HCT116 (cell line): Measurements from ENCODE around the gene HABP2.

ENCODE experiments used
- EZH2 ChIP-seq: fragments of 200-600 bp; sonication (generic); IDR thresholded peaks from 2 replicates; pipeline ENCODE4 v1.6.1; 2017; ENCODE audit warnings: antibody characterized with exemption, mixed run types
- EZH2phosphoT487 ChIP-seq: fragments of 200-600 bp; IDR thresholded peaks from 2 replicates; pipeline ENCODE4 v1.6.1; 2018; ENCODE audit warnings: antibody characterized with exemption, borderline replicate concordance
- JUND ChIP-seq: IDR thresholded peaks from 2 replicates; pipeline ENCODE4 v1.6.1; 2012
- POLR2A ChIP-seq: IDR thresholded peaks from 2 replicates; pipeline ENCODE4 v1.7.0; 2011; ENCODE audit warnings: borderline replicate concordance; ENCODE audit not compliant: insufficient read depth, insufficient read length; ENCODE audit errors: extremely low read depth
- POLR2AphosphoS5 ChIP-seq: IDR thresholded peaks from 2 replicates; pipeline ENCODE4 v1.6.1; 2011; ENCODE audit warnings: mild to moderate bottlenecking, low read depth, low read length, moderate library complexity
- RAD21 ChIP-seq: IDR thresholded peaks from 2 replicates; pipeline ENCODE4 v1.6.1; 2012; ENCODE audit warnings: low read depth, mild to moderate bottlenecking
- SP1 ChIP-seq: IDR thresholded peaks from 2 replicates; pipeline ENCODE4 v1.6.1; 2012; ENCODE audit warnings: low read depth
- SRF ChIP-seq: IDR thresholded peaks from 2 replicates; pipeline ENCODE4 v1.6.1; 2012; ENCODE audit warnings: low read depth
- ZNF274 ChIP-seq: fragments of 200-500 bp; sonication (Bioruptor generic); IDR thresholded peaks from 2 replicates; pipeline ENCODE4 v1.6.1; 2014; ENCODE audit warnings: mild to moderate bottlenecking, low read depth, low read length, inconsistent platforms
- TF ChIP-seq, protein P1 (sequence below), 3 experiments: fragments of 200-600 bp in 1 of 3; sonication (generic) in 1 of 3; IDR thresholded peaks in 2 of 3; conservative IDR thresholded peaks in 1 of 3; 2 replicates each; pipeline ENCODE4 v1.5.1; 2012 to 2017; ENCODE audit warnings: low read depth in 2 of 3, low read length in 2 of 3, antibody characterized with exemption in 1 of 3, borderline replicate concordance in 1 of 3, control low read depth in 1 of 3, mild to moderate bottlenecking in 1 of 3, mixed read lengths in 1 of 3, mixed run types in 1 of 3, moderate library complexity in 1 of 3; ENCODE audit not compliant: insufficient read depth in 1 of 3
- TF ChIP-seq, protein P2 (sequence below): IDR thresholded peaks from 2 replicates; pipeline ENCODE4 v1.6.1; 2012
- TF ChIP-seq, protein P3 (sequence below): IDR thresholded peaks from 2 replicates; pipeline ENCODE4 v1.6.1; 2012; ENCODE audit warnings: low read depth

DNA sequence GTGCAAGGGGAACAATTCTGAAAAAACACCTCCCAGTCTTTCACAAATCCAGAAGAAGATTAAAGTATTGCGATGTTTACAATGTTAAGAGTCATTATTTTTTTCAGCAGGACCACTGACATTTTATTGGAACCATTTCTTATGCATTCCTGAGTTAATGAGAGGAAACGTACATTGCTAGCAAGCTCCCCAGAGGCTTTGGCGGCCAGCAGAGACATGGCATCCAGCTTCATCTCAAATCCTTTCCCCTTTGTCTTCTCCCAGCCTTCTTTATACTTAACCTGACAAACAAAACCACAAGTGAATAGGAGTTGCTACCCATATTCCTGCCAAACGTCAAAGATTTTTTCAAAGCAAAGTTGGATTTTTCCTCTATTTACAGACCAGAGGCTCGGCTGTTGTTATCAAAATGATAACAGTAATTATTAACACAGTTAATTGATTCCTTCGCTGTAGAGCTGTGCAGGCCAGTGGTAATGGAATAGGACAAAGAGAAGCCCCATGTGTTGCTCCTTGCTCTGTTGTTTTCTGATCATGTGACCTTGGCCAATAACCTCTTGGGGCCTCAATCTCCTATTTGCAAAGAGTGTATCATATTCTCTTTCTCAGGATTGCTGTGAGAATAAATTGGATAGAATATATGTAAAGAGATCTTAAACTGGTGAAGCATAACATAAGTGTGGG is 79.0 kb downstream of the HABP2 start:
- no peak for TF ChIP-seq RAD21
- no peak for TF ChIP-seq EZH2
- TF ChIP-seq POLR2AphosphoS5: no peak
- no peak for TF ChIP-seq POLR2A
- TF ChIP-seq, protein P1, sequence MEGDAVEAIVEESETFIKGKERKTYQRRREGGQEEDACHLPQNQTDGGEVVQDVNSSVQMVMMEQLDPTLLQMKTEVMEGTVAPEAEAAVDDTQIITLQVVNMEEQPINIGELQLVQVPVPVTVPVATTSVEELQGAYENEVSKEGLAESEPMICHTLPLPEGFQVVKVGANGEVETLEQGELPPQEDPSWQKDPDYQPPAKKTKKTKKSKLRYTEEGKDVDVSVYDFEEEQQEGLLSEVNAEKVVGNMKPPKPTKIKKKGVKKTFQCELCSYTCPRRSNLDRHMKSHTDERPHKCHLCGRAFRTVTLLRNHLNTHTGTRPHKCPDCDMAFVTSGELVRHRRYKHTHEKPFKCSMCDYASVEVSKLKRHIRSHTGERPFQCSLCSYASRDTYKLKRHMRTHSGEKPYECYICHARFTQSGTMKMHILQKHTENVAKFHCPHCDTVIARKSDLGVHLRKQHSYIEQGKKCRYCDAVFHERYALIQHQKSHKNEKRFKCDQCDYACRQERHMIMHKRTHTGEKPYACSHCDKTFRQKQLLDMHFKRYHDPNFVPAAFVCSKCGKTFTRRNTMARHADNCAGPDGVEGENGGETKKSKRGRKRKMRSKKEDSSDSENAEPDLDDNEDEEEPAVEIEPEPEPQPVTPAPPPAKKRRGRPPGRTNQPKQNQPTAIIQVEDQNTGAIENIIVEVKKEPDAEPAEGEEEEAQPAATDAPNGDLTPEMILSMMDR (IDR thresholded peaks at IDR 0.05 in 2 of 3, conservative IDR thresholded peaks at IDR 0.05 in 1 of 3; ENCODE audit: borderline replicate concordance in 1 of 3, insufficient read depth in 1 of 3, low read depth in 2 of 3, low read length in 2 of 3): no peak
- TF ChIP-seq, protein P2, sequence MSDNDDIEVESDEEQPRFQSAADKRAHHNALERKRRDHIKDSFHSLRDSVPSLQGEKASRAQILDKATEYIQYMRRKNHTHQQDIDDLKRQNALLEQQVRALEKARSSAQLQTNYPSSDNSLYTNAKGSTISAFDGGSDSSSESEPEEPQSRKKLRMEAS: no peak
- no peak for TF ChIP-seq EZH2phosphoT487
- TF ChIP-seq, protein P3, sequence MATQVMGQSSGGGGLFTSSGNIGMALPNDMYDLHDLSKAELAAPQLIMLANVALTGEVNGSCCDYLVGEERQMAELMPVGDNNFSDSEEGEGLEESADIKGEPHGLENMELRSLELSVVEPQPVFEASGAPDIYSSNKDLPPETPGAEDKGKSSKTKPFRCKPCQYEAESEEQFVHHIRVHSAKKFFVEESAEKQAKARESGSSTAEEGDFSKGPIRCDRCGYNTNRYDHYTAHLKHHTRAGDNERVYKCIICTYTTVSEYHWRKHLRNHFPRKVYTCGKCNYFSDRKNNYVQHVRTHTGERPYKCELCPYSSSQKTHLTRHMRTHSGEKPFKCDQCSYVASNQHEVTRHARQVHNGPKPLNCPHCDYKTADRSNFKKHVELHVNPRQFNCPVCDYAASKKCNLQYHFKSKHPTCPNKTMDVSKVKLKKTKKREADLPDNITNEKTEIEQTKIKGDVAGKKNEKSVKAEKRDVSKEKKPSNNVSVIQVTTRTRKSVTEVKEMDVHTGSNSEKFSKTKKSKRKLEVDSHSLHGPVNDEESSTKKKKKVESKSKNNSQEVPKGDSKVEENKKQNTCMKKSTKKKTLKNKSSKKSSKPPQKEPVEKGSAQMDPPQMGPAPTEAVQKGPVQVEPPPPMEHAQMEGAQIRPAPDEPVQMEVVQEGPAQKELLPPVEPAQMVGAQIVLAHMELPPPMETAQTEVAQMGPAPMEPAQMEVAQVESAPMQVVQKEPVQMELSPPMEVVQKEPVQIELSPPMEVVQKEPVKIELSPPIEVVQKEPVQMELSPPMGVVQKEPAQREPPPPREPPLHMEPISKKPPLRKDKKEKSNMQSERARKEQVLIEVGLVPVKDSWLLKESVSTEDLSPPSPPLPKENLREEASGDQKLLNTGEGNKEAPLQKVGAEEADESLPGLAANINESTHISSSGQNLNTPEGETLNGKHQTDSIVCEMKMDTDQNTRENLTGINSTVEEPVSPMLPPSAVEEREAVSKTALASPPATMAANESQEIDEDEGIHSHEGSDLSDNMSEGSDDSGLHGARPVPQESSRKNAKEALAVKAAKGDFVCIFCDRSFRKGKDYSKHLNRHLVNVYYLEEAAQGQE: no peak
- TF ChIP-seq ZNF274: no peak
- TF ChIP-seq SP1: no peak
- no peak for TF ChIP-seq JUND
- no peak for TF ChIP-seq SRF
